ENCODE data around the gene CIBAR2.

The CIBAR2 gene

DNA sequence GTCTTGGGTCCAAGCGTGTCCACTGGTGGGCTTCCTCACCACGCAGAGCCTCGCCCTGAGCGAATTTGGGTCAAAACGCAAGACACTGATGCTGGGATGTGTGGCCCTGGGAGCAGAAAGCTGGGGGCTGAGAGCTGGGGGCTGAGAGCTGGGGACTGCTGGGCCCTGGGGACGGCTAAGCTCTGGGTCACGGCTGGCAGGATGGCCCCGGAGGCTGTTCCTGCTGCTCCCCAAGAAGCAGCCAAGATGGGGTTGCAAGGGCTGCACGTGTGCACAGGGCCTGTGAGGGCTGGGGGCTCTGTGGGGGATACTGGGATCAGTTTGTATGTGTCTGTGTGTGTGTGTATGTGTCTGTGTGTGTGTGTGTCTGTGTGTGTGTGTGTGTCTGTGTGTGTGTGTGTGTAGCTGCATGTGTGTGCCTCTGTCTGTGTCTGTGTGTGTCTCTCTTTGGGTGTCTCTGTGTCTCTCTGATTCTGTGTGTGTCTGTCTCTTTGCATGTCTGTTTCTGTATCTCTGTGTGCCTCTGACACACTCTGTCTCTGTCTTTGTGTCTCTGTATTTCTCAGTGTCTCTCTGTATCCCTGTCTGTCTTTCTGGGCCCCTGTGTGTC, 38.2 kb upstream of the CIBAR2 start:
- FAIRE-seq (no peak), DNase-seq (ENCODE audit: insufficient read length, low spot score) (no peak)
- TF ChIP-seq, protein P1, sequence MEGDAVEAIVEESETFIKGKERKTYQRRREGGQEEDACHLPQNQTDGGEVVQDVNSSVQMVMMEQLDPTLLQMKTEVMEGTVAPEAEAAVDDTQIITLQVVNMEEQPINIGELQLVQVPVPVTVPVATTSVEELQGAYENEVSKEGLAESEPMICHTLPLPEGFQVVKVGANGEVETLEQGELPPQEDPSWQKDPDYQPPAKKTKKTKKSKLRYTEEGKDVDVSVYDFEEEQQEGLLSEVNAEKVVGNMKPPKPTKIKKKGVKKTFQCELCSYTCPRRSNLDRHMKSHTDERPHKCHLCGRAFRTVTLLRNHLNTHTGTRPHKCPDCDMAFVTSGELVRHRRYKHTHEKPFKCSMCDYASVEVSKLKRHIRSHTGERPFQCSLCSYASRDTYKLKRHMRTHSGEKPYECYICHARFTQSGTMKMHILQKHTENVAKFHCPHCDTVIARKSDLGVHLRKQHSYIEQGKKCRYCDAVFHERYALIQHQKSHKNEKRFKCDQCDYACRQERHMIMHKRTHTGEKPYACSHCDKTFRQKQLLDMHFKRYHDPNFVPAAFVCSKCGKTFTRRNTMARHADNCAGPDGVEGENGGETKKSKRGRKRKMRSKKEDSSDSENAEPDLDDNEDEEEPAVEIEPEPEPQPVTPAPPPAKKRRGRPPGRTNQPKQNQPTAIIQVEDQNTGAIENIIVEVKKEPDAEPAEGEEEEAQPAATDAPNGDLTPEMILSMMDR (IDR thresholded peaks at IDR 0.05; ENCODE audit: insufficient read depth, missing control alignments) = no peak

DNA sequence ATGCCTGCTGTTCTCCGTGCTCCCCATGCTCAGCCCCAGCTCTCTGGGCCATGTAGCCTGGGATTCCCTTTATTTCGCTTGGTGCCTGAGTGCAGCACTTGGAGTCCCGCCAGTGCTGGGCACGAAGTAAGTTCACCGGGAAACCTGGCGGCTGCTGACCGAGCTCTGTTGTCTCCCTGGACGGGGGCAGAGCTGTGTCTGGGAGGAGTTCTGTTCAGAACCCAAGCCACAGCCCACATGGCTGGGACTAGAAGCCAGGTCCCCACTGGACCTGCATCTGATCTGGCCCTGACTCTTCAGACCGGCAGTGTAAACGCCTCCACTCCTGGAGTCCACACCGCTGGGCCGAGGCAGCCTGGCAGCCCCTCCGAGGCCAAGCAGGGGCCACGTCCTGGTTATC, 37.5 kb upstream of the CIBAR2 start:
- TF ChIP-seq, protein P1 (IDR thresholded peaks at IDR 0.05; ENCODE audit: insufficient read depth, missing control alignments) = no peak
- no peak for FAIRE-seq
- no peak for DNase-seq (ENCODE audit: insufficient read length, low spot score)

DNA sequence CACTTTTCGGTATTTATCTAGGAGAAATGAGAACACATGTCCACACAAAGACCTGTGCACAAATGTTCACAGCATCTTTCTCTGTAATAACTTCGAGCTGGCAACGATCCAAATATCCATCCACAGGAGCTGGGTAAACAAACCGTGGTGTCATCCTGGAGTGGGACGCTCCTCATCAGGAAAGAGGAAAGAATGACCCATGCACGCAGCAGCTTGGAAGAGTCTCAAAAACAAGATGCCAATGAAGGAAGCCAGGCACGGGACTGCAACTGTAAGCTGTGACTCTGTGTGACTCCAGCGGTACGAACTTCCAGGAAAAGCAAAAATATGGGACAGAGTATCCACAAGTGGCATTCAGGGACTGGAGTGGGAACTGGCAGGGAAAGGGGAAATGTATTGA, 36.7 kb upstream of the CIBAR2 start:
- no peak for FAIRE-seq
- TF ChIP-seq, protein P1 (IDR thresholded peaks at IDR 0.05; ENCODE audit: insufficient read depth, missing control alignments) = no peak

DNA sequence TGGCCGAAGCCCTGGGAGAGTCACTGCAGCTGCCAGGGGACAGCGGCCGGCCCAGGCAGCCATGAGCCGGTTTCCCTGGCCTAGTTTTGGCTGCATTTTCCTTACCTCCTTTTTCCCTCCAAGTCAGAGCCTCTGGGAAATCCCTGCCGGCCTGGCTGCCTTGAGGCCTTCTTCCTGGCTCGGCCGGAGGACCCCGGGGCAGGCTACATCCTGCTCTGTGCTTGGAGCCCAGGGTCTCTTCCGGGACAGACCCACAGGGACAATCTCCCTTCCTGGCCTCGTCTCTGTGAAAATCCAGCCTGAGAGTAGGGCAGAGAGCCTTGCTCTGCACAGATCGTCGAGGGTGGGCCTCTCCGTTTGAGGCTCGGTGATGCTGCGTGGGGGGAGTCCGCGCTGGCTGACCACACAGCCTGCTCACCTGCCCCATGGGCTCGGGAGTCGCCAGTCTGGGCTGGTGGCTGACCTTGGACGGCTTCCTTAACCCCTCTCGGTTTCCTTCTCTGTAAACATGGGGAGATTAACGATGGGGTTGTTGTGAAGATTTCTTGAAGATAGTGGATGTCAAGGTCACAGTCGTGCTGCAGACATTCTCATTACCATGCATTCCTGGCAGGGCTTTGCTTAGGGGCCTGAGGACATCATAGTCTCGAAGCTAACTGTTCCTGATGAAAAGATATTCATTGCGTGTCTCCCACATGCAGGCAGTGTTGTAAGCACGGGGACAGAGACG, 34.8 kb upstream of the CIBAR2 start:
- no peak for FAIRE-seq
- TF ChIP-seq, protein P1 (IDR thresholded peaks at IDR 0.05; ENCODE audit: insufficient read depth, missing control alignments) = no peak
- no peak for DNase-seq (ENCODE audit: insufficient read length, low spot score)

More for the DNA sequence above, 36.7 kb upstream of the CIBAR2 start:
- no peak for DNase-seq (ENCODE audit: insufficient read length, low spot score)

DNA sequence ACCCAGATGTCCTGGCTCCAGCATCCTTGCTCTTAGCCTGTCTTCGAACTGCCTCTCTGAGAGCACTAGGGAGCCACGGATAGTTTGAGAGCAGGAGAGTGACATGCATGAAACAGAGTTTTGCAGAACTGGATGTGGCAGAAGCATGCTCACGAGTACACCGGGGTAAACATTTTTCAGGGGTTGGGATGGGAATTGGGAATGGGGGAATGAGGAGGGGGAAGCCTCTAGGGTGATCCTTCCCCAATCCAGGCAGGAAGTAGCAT, 34.2 kb upstream of the CIBAR2 start:
- no peak for DNase-seq (ENCODE audit: insufficient read length, low spot score)
- FAIRE-seq = no peak
- TF ChIP-seq, protein P1 (IDR thresholded peaks at IDR 0.05; ENCODE audit: insufficient read depth, missing control alignments) = no peak

DNA sequence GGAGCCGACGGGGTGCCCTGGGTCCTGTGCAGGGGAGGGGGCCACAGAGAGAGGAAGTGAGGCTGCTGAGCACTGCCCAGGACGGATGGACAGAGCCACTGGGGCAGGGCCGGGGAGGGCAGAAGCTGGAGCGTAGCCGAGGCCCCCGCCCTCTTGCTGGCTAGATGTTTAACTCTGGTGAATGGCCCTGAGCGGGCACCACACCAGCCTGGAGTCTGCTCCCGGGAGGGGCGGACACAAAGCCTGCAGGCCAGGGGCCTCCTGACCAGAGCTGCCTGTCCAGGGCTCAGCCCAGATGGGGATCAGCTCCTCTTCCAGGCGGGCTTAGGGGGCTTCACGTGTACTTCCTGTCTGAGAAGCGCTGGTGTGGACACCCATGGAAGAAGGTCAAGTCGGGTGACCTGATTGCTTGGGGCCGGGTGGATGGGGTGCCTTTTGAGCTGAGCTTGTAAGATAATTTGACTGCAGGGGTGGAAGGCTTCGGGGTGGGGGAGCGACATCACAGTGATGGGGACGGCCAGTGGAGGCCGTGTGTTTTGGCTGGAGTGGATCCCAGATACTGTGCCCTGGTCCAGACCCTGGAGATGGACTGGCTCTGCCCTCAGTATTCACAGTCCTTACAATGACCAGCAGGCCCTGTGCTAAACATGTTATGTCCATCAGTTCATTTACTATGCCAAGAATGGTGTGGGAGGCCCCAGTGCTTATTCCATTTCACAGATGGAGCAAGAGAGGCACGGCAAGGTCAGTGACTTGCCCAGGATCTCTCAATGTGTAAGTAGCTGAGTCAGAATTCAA, 33.7 kb upstream of the CIBAR2 start:
- TF ChIP-seq, protein P1 (IDR thresholded peaks at IDR 0.05; ENCODE audit: insufficient read depth, missing control alignments) = no peak
- FAIRE-seq = no peak

DNA sequence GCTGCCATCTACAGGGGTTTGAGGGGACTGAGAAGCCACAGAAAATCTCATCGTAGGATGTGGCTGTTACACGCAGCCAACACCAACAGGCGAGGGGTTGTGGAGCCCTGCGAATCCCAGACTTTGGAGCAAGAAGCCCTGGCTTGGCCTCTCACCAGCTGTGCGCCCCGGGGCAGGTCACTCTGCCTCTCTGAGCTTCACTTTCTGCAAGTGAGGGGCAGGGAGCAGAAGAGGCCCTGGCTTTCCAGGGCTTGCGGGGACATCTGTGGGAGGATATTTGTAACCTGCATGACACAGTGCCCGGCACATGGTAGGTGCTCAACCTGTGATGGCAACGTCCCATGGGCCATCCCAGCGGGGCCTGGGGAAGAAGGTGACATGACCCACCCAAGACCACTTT, 32.9 kb upstream of the CIBAR2 start:
- TF ChIP-seq, protein P1 (IDR thresholded peaks at IDR 0.05; ENCODE audit: insufficient read depth, missing control alignments) = no peak
- no peak for FAIRE-seq
- DNase-seq (ENCODE audit: insufficient read length, low spot score) = no peak

More for the DNA sequence above, 33.7 kb upstream of the CIBAR2 start:
- DNase-seq (ENCODE audit: insufficient read length, low spot score) = no peak

Data from D721Med (cell line).